Measurements from ENCODE around the gene MROH2A.

MROH2A gene

GRCh38 chr2:233800208-233800607 is 22.1 kb downstream of the MROH2A start:
- DNase-seq, result no peak

- peak; percentile 19 for DNase-seq
Observed at GRCh38 chr2:233801357-233802131, 23.4 kb downstream of the MROH2A start.

- peak; percentile 9 for DNase-seq
Observed at GRCh38 chr2:233802132-233802815, 24.1 kb downstream of the MROH2A start.

DNA sequence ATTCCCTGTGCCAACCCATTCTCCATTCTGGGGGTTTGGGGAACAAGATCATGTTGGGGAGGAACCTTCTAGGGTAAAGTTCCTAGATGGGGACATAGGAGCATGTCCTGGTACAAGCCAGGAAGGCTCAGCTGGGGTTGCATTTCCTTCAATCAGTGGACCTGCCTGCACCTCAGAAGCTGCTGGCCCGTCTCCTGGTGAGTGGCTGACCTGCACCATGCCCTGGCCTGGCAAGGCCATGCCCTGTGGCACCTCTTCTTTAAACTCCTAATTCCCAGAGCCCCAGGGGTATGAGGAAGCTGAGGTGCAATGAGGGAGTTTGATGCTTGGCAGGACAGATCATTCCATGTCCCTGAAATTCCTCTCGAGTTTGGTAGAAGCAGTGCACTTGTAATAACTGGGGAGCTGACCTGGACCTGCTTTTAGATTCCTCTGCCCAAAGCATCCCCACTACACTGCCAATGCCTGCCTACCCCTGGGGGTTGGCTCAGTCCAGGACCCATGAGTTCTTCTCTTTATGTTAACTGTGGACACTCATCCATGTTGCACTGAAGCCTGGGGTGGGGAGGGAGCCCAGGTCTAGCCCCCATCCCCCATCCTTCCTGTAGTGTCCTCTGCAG is 25.3 kb downstream of the MROH2A start:
- peak; percentile 21 for DNase-seq

- DNase-seq, result peak; percentile 12
Observed at GRCh38 chr2:233803994-233804393, 25.9 kb downstream of the MROH2A start.

- DNase-seq, result peak; percentile 27
Observed at GRCh38 chr2:233807215-233807865, 29.2 kb downstream of the MROH2A start.

GRCh38 chr2:233807966-233808935 is 30.1 kb downstream of the MROH2A start:
- DNase-seq, result peak; percentile 14

- DNase-seq, result peak; percentile 6
Observed at GRCh38 chr2:233810385-233810784, 32.3 kb downstream of the MROH2A start.

DNA sequence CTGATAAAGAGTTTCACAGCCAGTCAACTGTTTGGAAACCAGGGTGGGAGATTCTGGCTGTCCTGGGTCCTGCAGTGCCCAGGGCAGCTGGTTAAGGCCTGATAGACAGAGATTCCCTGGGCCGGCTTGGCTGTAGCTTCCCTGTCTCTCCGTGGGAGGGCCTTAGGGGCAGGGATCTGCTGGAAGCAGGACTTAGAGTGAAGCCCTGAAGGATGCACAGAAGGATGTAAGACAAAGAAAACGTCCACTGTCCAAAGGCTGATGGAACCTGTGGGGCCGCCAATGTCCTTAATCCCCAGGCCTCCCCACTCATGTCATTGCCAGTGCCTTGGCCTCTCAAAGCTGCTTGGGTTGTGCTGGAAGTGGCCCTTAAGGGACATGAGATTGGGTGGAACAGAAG is 33.0 kb downstream of the MROH2A start:
- no peak for DNase-seq

DNA sequence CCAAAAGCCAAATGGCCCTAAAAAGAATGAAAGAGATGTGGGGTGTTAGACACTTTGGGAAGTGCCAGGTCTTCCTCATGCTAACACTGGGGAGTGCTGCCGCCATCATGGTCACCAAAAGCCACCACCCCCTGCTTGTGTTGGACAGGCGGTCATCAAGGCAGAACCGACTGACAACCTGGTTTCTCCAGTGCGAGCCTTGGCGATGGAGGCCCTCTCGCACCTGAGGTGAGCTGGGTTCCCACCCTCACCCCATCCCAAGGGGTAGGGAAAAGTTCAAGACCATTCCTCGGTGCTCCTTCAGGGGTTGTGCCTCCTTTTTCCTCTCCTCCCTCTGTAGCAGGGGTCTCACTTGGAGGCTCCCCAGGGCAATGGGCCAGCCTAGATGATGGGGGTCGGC is 33.6 kb downstream of the MROH2A start:
- DNase-seq, result peak; percentile 1

DNA sequence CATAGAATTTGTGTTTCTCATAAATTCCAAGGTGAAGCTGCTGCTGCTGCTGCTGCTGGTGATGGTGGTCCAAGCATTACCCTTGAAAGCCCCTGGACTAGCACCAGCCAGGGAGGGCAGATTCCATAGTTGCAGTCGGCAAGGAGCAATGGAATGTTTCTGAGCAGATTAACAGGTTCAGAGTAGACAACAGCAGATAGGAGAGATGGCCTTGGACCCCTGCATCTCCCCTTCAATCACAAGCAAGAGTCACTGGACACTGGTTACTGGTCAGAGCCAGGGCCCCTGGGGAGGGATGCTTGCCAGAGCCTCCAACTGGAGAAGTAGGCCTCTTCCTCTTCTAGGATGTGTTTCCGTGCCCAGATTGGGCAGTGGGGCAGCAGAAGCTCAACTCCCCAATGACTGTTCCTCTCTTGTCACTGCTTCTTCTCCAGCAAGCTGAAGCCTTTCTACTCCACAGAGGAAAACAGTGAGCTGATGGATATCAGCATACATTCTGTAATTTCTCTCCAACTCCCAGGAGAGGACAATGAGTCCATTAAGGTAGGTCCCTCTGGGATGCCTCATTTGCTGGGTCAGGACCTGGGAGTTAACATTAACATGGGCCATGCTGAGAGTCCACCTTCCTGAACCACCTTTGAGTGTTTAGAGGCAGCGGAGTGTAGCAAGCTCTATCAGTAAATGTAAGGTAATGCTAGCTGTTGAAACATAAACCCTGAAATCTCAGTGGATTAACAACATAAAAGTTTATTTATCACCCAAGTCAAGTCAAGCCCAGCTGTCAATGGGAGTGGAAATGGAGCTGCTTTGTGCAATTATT is 35.3 kb downstream of the MROH2A start:
- peak; percentile 15 for DNase-seq

- peak; percentile 18 for DNase-seq
Observed at GRCh38 chr2:233814056-233814835, 36.1 kb downstream of the MROH2A start.

DNA sequence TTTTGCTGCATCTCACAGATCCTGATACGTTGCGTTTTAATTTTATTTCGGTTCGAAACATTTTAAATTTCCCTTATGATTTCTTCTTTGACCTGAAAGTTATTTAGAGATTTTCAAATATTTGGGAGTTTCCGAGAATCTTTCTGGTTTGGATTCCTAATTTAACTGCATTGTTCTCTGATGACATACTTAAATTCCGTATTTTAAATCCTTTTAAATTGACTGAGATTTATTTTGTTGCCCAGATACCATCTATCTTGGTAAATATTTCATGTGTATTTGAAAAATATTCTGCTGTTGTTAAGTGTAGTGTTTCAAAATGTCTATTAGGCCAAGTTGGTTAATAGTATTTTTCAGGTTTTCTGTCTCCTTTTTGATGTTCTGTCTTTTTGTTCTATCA is 37.7 kb downstream of the MROH2A start:
- no peak for DNase-seq

DNA sequence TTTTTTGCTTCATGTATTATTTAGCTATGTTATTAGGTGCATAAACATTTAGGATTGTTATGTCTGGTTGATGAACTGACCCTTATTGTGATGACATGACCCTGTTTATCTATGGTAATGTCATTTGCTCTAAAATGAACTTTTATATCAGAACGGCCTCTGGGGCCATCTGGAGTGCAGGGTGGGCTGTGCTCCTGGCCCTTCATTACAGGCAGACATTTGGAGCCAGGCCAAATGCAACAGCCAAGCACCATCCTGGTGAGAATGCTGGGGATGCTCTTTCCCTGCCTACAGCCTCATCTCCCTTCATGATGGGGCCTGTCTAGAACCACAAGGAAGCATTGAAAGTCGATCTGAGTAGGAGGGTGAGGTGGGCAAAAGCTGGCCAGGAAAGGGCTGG is 38.2 kb downstream of the MROH2A start:
- DNase-seq, result no peak

DNA sequence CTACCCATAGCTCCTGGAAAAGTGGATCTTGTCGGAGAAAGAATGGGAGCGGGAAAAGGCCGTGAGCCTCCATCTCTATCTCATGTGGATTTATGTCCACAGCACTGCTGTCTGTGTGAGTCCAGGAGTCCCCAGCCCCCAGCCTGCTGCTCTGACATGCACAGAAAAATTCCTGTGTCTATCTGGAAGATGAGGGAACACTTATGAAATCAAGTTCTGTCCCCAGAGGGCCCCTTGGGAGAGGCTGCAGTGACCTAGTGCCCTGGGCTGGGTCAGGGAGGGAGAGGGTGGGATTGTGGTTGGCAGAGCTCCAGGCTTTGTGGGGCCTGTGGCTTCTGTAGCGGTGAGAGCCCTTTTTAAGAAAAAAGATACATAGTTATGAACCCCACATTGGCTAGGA is 38.6 kb downstream of the MROH2A start:
- peak; percentile 3 for DNase-seq

DNA sequence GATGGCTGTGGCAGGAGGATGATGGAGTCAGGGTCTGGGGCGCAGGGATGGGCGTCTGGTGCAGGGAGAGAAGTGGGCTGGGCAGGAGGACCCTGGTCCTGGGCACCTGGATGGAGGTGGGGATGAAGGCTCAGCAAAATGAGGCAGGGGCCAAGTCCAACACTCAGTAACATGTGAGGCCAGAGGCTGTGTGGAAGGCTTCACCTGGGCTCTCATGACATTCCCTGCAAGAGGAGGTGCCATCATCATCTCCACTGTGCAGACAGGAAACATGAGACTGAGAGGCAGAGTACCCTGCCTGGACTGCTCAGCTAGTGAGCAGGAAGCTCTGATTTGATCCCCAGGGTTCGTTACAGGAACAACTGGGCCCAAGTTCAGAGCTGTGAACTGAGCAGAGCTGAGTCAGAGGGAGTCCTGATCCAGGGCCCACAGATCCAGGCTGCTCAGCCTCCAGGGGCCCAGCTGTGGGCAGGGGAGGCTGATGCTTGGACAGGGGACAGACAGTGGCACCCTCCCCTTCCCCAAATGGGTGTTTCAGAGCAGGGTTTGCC is 39.3 kb downstream of the MROH2A start:
- peak; percentile 18 for DNase-seq

DNA sequence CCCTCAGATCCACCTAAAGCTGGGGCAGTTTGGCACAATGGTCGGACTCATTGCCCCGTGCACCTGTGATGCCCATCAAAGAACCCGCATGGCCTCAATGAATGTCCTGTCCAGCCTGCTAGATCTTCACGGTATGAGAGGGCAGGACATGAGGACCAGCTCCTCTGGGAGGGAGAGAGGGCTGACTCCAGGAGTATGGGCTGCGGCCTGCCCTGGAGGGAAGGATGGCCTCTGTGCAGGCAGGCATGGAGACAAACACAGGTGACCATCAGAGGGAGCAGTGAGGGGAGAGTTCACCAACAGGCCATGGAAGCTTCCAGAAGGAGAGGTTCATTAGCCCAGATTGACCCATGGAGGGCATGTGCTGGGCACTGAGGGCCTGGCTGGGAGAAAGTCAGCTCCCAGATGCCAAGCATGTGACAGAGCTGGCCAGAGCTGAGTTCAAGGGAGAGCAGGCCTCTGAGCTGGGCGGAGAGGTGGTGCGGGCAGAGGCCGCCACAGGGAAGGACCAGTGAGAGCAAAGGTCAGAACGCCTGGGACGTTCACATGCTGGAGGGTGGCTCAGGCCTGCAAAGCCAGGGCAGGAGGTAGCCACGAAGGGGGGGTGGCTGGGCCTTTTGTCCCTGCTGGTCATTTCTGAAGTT is 40.0 kb downstream of the MROH2A start:
- DNase-seq, result no peak

DNA sequence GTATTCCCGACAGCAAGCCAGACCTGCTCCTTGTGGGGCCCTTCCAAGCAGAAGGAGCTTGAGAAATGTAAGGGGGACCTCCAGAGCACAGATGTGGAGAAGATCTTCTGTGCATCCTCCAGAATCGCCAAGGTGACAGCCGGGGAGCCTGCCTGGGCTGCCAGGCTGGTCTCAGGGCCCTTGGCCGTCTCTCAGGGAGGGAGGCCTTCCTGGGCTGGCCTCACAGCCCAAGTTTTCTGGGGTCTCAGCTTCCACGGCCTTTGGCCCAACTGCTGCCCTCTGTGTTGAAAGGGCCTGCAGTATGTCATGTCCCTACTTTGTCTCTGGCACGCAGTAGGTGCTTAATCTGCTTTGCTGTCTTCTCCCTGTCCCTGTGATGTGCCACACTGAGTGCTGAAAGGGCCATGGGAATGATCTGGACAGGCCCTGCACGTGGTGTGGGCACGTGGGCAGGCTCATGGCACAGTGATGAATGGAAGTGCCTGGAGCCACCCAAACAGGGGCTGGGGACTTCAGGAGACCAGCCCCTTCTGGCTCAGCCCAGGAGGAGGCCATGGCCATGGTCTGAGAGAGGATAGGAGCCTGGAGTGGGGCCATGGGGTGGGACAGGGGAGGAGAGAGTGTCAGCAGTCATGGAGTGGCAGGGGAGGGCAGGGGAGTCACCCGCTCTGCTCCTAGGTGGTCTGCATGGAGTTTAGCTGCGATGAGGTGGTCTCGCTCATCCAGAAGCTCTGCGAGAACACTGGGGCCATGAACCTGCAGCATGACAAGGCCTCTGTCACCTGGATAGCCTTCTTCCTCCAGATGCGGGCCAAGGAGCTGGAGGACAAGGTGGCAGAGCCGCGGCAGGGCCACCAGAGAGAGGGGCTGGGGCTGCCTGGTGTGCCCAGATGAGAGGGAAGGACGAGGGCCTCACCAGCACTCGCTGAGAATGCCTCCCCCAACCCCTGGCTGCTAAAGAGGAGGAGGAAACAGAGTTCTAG is 40.8 kb downstream of the MROH2A start:
- DNase-seq, result peak; percentile 20
